WTC11 (cell line): ENCODE results near the gene DIS3. TPM values are rescaled to one million over a fixed set of nuclear protein-coding genes. Genes with fewer than 3 reads are reported as not detected.
A peak's percentile ranks its signal among the peaks of the same experiment; 100 is the strongest.
"Not testable (repeated sequence)": the region's sequence is repeated elsewhere in the genome, so short reads cannot be mapped to it uniquely, and the experiment has no call there.

Experiments
- ATAC-seq: fragments of 200-7000 bp; cut with Tn5 transposase; 2 replicates; pipeline ENCODE4 v1.10.0; 2021; ENCODE audit warnings: mild to moderate bottlenecking, moderate library complexity
- CTCF ChIA-PET: fragments of 300-600 bp; sonication (Branson Sonifier 250); formaldehyde crosslinking; loops from one replicate; lab custom pipeline; 2021; ENCODE audit warnings: antibody characterized with exemption; lab: Charles Lee
- POLR2A ChIA-PET: fragments of 350-600 bp; sonication (Branson Sonifier 250); formaldehyde crosslinking; loops from one replicate; lab custom pipeline; 2021; ENCODE audit warnings: antibody characterized with exemption; lab: Charles Lee
- DNase-seq: peaks from one replicate; pipeline ENCODE4 v3.0.0; 2021; ENCODE audit warnings: low spot score
- H3K27ac Mint-ChIP-seq: 2 replicates; pipeline ENCODE4 v1.8.0; 2021; ENCODE audit warnings: mixed read lengths
- H3K27me3 Mint-ChIP-seq: 2 replicates; pipeline ENCODE4 v1.8.0; 2021; ENCODE audit warnings: low read depth, mild to moderate bottlenecking, moderate library complexity, mixed read lengths
- H3K36me3 Mint-ChIP-seq: 2 replicates; pipeline ENCODE4 v1.8.0; 2021; ENCODE audit warnings: mixed read lengths
- H3K4me1 Mint-ChIP-seq: 2 replicates; pipeline ENCODE4 v1.8.0; 2022; ENCODE audit warnings: mixed read lengths
- H3K4me3 Mint-ChIP-seq: 2 replicates; pipeline ENCODE4 v1.8.0; 2021; ENCODE audit warnings: mild to moderate bottlenecking, moderate library complexity, mixed read lengths
- H3K9me3 Mint-ChIP-seq: 2 replicates; pipeline ENCODE4 v1.8.0; 2021; ENCODE audit warnings: mixed read lengths
- AFF4 ChIP-seq: sonication (generic); formaldehyde crosslinking; IDR thresholded peaks from 2 replicates; pipeline ENCODE4 v1.8.1; 2023; ENCODE audit warnings: mild to moderate bottlenecking, missing genetic modification reagents, borderline replicate concordance
- ATF3 ChIP-seq: sonication (generic); formaldehyde crosslinking; conservative IDR thresholded peaks from 2 replicates; pipeline ENCODE4 v1.8.1; 2022; ENCODE audit warnings: mild to moderate bottlenecking, missing genetic modification reagents
- CBFB ChIP-seq: sonication (generic); formaldehyde crosslinking; IDR thresholded peaks from 2 replicates; pipeline ENCODE4 v1.8.1; 2022; ENCODE audit warnings: mild to moderate bottlenecking, low read depth, missing genetic modification reagents
- CREB1 ChIP-seq: sonication (generic); formaldehyde crosslinking; IDR thresholded peaks from 2 replicates; pipeline ENCODE4 v1.8.0; 2023; ENCODE audit warnings: mild to moderate bottlenecking, missing genetic modification reagents
- ESRRA ChIP-seq: sonication (generic); formaldehyde crosslinking; IDR thresholded peaks from 2 replicates; pipeline ENCODE4 v1.8.1; 2022; ENCODE audit warnings: mild to moderate bottlenecking, missing genetic modification reagents, borderline replicate concordance
- FOXJ3 ChIP-seq: sonication (generic); formaldehyde crosslinking; IDR thresholded peaks from 2 replicates; pipeline ENCODE4 v1.9.0; 2021; ENCODE audit warnings: missing genetic modification reagents, mild to moderate bottlenecking, borderline replicate concordance
- FOXP4 ChIP-seq: sonication (generic); formaldehyde crosslinking; IDR thresholded peaks from 2 replicates; pipeline ENCODE4 v1.8.0; 2022; ENCODE audit warnings: mild to moderate bottlenecking, missing genetic modification reagents
- HMGXB4 ChIP-seq: sonication (generic); formaldehyde crosslinking; IDR thresholded peaks from 2 replicates; pipeline ENCODE4 v1.8.1; 2023; ENCODE audit warnings: mild to moderate bottlenecking, moderate library complexity, missing genetic modification reagents
- JUN ChIP-seq: sonication (generic); formaldehyde crosslinking; IDR thresholded peaks from 2 replicates; pipeline ENCODE4 v1.8.0; 2023; ENCODE audit warnings: mild to moderate bottlenecking, missing genetic modification reagents
- MLX ChIP-seq: sonication (generic); formaldehyde crosslinking; IDR thresholded peaks from 2 replicates; pipeline ENCODE4 v1.8.1; 2023; ENCODE audit warnings: mild to moderate bottlenecking, missing genetic modification reagents, moderate library complexity
- MXD4 ChIP-seq: fragments of 250-450 bp; sonication (Bioruptor Pico); IDR thresholded peaks from 2 replicates; pipeline ENCODE4 v1.8.0; 2021; ENCODE audit warnings: mild to moderate bottlenecking, moderate library complexity, borderline replicate concordance
- NR1H2 ChIP-seq: sonication (generic); formaldehyde crosslinking; IDR thresholded peaks from 2 replicates; pipeline ENCODE4 v1.9.0; 2021; ENCODE audit warnings: mild to moderate bottlenecking, moderate library complexity, missing genetic modification reagents
- PRRX2 ChIP-seq: fragments of 250-450 bp; sonication (Bioruptor Pico); IDR thresholded peaks from 2 replicates; pipeline ENCODE4 v1.8.0; 2021; ENCODE audit warnings: mild to moderate bottlenecking
- SMAD3 ChIP-seq: sonication (generic); formaldehyde crosslinking; IDR thresholded peaks from 2 replicates; pipeline ENCODE4 v1.8.0; 2022; ENCODE audit warnings: missing genetic modification reagents, mild to moderate bottlenecking, borderline replicate concordance
- STAT6 ChIP-seq: sonication (generic); formaldehyde crosslinking; conservative IDR thresholded peaks from 2 replicates; pipeline ENCODE4 v1.8.1; 2023; ENCODE audit warnings: mild to moderate bottlenecking, low read depth, missing genetic modification reagents, moderate library complexity
- TCF7 ChIP-seq: sonication (generic); formaldehyde crosslinking; IDR thresholded peaks from 2 replicates; pipeline ENCODE4 v1.8.0; 2022; ENCODE audit warnings: mild to moderate bottlenecking, low read depth, missing genetic modification reagents, moderate library complexity
- TEAD4 ChIP-seq: sonication (generic); formaldehyde crosslinking; IDR thresholded peaks from 2 replicates; pipeline ENCODE4 v1.8.0; 2022; ENCODE audit warnings: mild to moderate bottlenecking, missing genetic modification reagents
- USF2 ChIP-seq: sonication (generic); formaldehyde crosslinking; IDR thresholded peaks from 2 replicates; pipeline ENCODE4 v1.8.1; 2023; ENCODE audit warnings: mild to moderate bottlenecking, missing genetic modification reagents, moderate library complexity
- ZNF121 ChIP-seq: sonication (generic); formaldehyde crosslinking; IDR thresholded peaks from 2 replicates; pipeline ENCODE4 v1.8.0; 2023; ENCODE audit warnings: missing genetic modification reagents
- ZNF138 ChIP-seq: sonication (generic); formaldehyde crosslinking; conservative IDR thresholded peaks from 2 replicates; pipeline ENCODE4 v1.8.1; 2022; ENCODE audit warnings: mild to moderate bottlenecking, moderate library complexity, missing genetic modification reagents
- ZNF396 ChIP-seq: fragments of 250-450 bp; sonication (Bioruptor Pico); IDR thresholded peaks from 2 replicates; pipeline ENCODE4 v1.8.0; 2021; ENCODE audit warnings: mild to moderate bottlenecking, moderate library complexity, borderline replicate concordance
- ZNF423 ChIP-seq: fragments of 250-450 bp; sonication (Bioruptor Pico); IDR thresholded peaks from 2 replicates; pipeline ENCODE4 v2.1.2; 2022; ENCODE audit warnings: mild to moderate bottlenecking, moderate library complexity
- total RNA-seq: library from RNA; stranded (reverse); gene quantifications from 3 replicates; pipeline ENCODE4 v1.2.3, GENCODE V29; 2021

Gene DIS3
- total RNA-seq, 1 experiment from 2014 or later: 39.9 TPM

- TF ChIP-seq AFF4 (CRISPR knock-in tag): no peak
- no peak for TF ChIP-seq ZNF138 (CRISPR knock-in tag)
- no peak for TF ChIP-seq CREB1 (CRISPR knock-in tag)
- no peak; the same call in 1 of the 2 replicates for TF ChIP-seq JUN
- no peak for TF ChIP-seq ZNF121 (CRISPR knock-in tag)
- no peak for TF ChIP-seq MLX (CRISPR knock-in tag)
- no peak for TF ChIP-seq ESRRA (CRISPR knock-in tag)
- TF ChIP-seq ZNF423: no peak
- TF ChIP-seq SMAD3 (CRISPR knock-in tag): no peak
- no peak for TF ChIP-seq MXD4 (CRISPR knock-in tag)
- TF ChIP-seq TEAD4 (CRISPR knock-in tag): no peak
- TF ChIP-seq ATF3 (CRISPR knock-in tag): 0 out of 2 replicates have a peak, but pooled peaks have one; percentile 12
- 0 out of 2 replicates have a peak, but pooled peaks have one; percentile 2 for TF ChIP-seq TCF7 (CRISPR knock-in tag)
- TF ChIP-seq CBFB (CRISPR knock-in tag): no peak
- TF ChIP-seq PRRX2: no peak
- TF ChIP-seq ZNF396 (CRISPR knock-in tag): no peak
- 0 out of 2 replicates have a peak, but pooled peaks have one; percentile 27 for TF ChIP-seq HMGXB4 (CRISPR knock-in tag)
- no peak for TF ChIP-seq FOXJ3 (CRISPR knock-in tag)
Measured at GRCh38 chr13:72726726-72727416, 54.8 kb downstream of the DIS3 start (continued).

- H3K4me1 Mint-ChIP-seq: peaks cover 32% of the 10 kb centered on the region
- H3K36me3 Mint-ChIP-seq, H3K27ac Mint-ChIP-seq, POLR2A ChIA-PET, DNase-seq, H3K27me3 Mint-ChIP-seq, ATAC-seq, H3K9me3 Mint-ChIP-seq: not testable (repeated sequence)
- H3K4me3 Mint-ChIP-seq: peak overlapping the region; percentile 91
- CTCF ChIA-PET: interaction anchor here (0.6 kb wide), 1 partner anchor 114 kb away, joined by 5 read pairs; no protein-coding TSS in a partner anchor
Measured at GRCh38 chr13:72726185-72726584, 55.5 kb downstream of the DIS3 start.

GRCh38 chr13:72716776-72717175 is 64.9 kb downstream of the DIS3 start:
- Mint-ChIP-seq H3K36me3 (peaks cover 56% of the 10 kb centered on the region), H3K9me3 (peaks cover 27% of the 10 kb centered on the region)
- no peak for TF ChIP-seq FOXP4 (CRISPR knock-in tag)
- no peak for TF ChIP-seq NR1H2 (CRISPR knock-in tag)
- no peak for TF ChIP-seq USF2 (CRISPR knock-in tag)
- TF ChIP-seq STAT6: no peak

More at GRCh38 chr13:72716776-72717175, 64.9 kb downstream of the DIS3 start:
- ChIA-PET POLR2A (no interaction called here), CTCF (no interaction called here)
- Mint-ChIP-seq H3K4me1 (no peaks in the 10 kb centered on the region), H3K27me3 (no peaks in the 10 kb centered on the region), H3K27ac (no peak overlapping the region), H3K4me3 (no peak overlapping the region)
- DNase-seq: no peak
- no peak for ATAC-seq
